Fibroblast of lung (primary cell): Measurements from ENCODE around the gene UBN2.

Experiments
- EZH2 ChIP-seq: IDR thresholded peaks from 2 replicates; pipeline ENCODE4 v1.5.1; 2012; ENCODE audit warnings: low read length, control low read depth, mild to moderate bottlenecking; ENCODE audit errors: missing control alignments
- TF ChIP-seq, protein P1 (sequence below), 2 donors: IDR thresholded peaks in 1 of 2; conservative IDR thresholded peaks in 1 of 2; 1 replicate in 1 of 2; 2 replicates in 1 of 2; pipeline ENCODE4 v1.5.1; 2011 to 2012; ENCODE audit warnings: low read length in 2 of 2, control low read depth in 1 of 2, inconsistent platforms in 1 of 2, low read depth in 1 of 2, mild to moderate bottlenecking in 1 of 2

DNA sequence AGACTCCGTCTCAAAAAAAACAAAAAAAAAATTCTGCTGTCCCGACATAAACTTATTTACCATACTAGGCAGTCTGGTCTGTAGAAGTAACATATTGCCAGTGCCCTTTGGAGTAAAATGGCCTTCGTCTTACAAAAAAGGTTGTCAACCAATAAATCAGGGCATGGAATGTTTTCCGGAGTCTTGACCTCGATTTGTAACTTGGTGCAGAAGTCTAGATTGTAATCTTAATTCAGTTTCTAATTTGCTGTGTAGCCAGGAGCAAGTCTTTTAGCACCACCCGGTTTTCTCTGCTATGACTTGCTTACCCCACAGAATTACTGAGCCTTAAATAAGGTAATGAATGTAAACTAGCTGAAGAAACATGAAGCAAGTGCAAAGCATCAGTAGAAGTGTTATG is 23.2 kb downstream of the UBN2 start:
- TF ChIP-seq, protein P1, sequence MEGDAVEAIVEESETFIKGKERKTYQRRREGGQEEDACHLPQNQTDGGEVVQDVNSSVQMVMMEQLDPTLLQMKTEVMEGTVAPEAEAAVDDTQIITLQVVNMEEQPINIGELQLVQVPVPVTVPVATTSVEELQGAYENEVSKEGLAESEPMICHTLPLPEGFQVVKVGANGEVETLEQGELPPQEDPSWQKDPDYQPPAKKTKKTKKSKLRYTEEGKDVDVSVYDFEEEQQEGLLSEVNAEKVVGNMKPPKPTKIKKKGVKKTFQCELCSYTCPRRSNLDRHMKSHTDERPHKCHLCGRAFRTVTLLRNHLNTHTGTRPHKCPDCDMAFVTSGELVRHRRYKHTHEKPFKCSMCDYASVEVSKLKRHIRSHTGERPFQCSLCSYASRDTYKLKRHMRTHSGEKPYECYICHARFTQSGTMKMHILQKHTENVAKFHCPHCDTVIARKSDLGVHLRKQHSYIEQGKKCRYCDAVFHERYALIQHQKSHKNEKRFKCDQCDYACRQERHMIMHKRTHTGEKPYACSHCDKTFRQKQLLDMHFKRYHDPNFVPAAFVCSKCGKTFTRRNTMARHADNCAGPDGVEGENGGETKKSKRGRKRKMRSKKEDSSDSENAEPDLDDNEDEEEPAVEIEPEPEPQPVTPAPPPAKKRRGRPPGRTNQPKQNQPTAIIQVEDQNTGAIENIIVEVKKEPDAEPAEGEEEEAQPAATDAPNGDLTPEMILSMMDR (conservative IDR thresholded peaks at IDR 0.05 in 1 of 2, IDR thresholded peaks at IDR 0.05 in 1 of 2; ENCODE audit: low read depth in 1 of 2, low read length in 2 of 2): no peak
- no peak for TF ChIP-seq EZH2
